ENCODE measurements around the gene MIER3. TPM values are rescaled to one million over a fixed set of nuclear protein-coding genes. Genes with fewer than 3 reads are reported as not detected.

The MIER3 gene
- polyA plus RNA-seq, 1 donor from 2014 or later: 51.8 TPM

GRCh38 chr5:56962286-56962685, 10.4 kb upstream of the MIER3 start:
- Histone ChIP-seq H3K9me3 (ENCODE audit: low read length) (no peaks in the 10 kb centered on the region), H3K4me3 (ENCODE audit: low read length) (no peak overlapping the region), H3K27ac (ENCODE audit: low read length) (no peak overlapping the region), H3K4me2 (ENCODE audit: low read length) (no peak overlapping the region), H3K9ac (ENCODE audit: low read length) (no peak overlapping the region), H3K27me3 (ENCODE audit: insufficient read depth, low read depth, low read length) (no peaks in the 10 kb centered on the region), H4K20me1 (ENCODE audit: insufficient read depth) (no peaks in the 10 kb centered on the region), H3F3A (ENCODE audit: insufficient read depth, low read length, poor library complexity, severe bottlenecking) (no peaks in the 10 kb centered on the region), H2AFZ (ENCODE audit: low read depth, low read length) (no peak overlapping the region), H3K79me2 (replicated peaks; ENCODE audit: insufficient read depth, low read length) (no peaks in the 10 kb centered on the region), H3K9me2 (ENCODE audit: insufficient read depth, low read length) (no peaks in the 10 kb centered on the region), H3K36me3 (ENCODE audit: insufficient read depth, low read length) (no peaks in the 10 kb centered on the region)
- TF ChIP-seq EZH2 (IDR thresholded peaks at IDR 0.05; ENCODE audit: borderline replicate concordance, insufficient read depth, low read length, poor library complexity, severe bottlenecking): no peak
- TF ChIP-seq POLR2AphosphoS5 (IDR thresholded peaks at IDR 0.05): no peak
- no peak for TF ChIP-seq EP300 (conservative IDR thresholded peaks at IDR 0.05; ENCODE audit: poor library complexity, severe bottlenecking)
- no peak for TF ChIP-seq MXI1 (conservative IDR thresholded peaks at IDR 0.05; ENCODE audit: poor library complexity, severe bottlenecking)
- TF ChIP-seq REST (IDR thresholded peaks at IDR 0.05; ENCODE audit: borderline replicate concordance): no peak
- no peak for TF ChIP-seq CTCF (IDR thresholded peaks at IDR 0.05; ENCODE audit: poor library complexity, severe bottlenecking)
- no peak for TF ChIP-seq RAD21 (conservative IDR thresholded peaks at IDR 0.05)
- TF ChIP-seq TAF1 (IDR thresholded peaks at IDR 0.05; ENCODE audit: low read depth): no peak
- TF ChIP-seq SMC3 (conservative IDR thresholded peaks at IDR 0.05; ENCODE audit: poor library complexity): no peak

- H3K27ac ChIP-seq (ENCODE audit: low read length): no peak overlapping the region
- no peak overlapping the region for H3K4me2 ChIP-seq (ENCODE audit: low read length)
- TF ChIP-seq EP300 (conservative IDR thresholded peaks at IDR 0.05; ENCODE audit: poor library complexity, severe bottlenecking) (no peak), EZH2 (IDR thresholded peaks at IDR 0.05; ENCODE audit: borderline replicate concordance, insufficient read depth, low read length, poor library complexity, severe bottlenecking) (no peak), MXI1 (conservative IDR thresholded peaks at IDR 0.05; ENCODE audit: poor library complexity, severe bottlenecking) (no peak), POLR2AphosphoS5 (IDR thresholded peaks at IDR 0.05) (no peak), CTCF (IDR thresholded peaks at IDR 0.05; ENCODE audit: poor library complexity, severe bottlenecking) (no peak), SMC3 (conservative IDR thresholded peaks at IDR 0.05; ENCODE audit: poor library complexity) (no peak), RAD21 (conservative IDR thresholded peaks at IDR 0.05) (no peak), TAF1 (IDR thresholded peaks at IDR 0.05; ENCODE audit: low read depth) (no peak), REST (IDR thresholded peaks at IDR 0.05; ENCODE audit: borderline replicate concordance) (no peak)
Measured at GRCh38 chr5:56961746-56962145, 9.8 kb upstream of the MIER3 start.

More at GRCh38 chr5:56961746-56962145, 9.8 kb upstream of the MIER3 start:
- H3F3A ChIP-seq (ENCODE audit: insufficient read depth, low read length, poor library complexity, severe bottlenecking): no peaks in the 10 kb centered on the region
- no peaks in the 10 kb centered on the region for H4K20me1 ChIP-seq (ENCODE audit: insufficient read depth)
- no peak overlapping the region for H3K4me3 ChIP-seq (ENCODE audit: low read length)
- H3K79me2 ChIP-seq (replicated peaks; ENCODE audit: insufficient read depth, low read length): no peaks in the 10 kb centered on the region
- no peaks in the 10 kb centered on the region for H3K36me3 ChIP-seq (ENCODE audit: insufficient read depth, low read length)
- no peaks in the 10 kb centered on the region for H3K9me2 ChIP-seq (ENCODE audit: insufficient read depth, low read length)
- H3K9me3 ChIP-seq (ENCODE audit: low read length): no peaks in the 10 kb centered on the region
- no peak overlapping the region for H2AFZ ChIP-seq (ENCODE audit: low read depth, low read length)
- no peak overlapping the region for H3K9ac ChIP-seq (ENCODE audit: low read length)
- H3K27me3 ChIP-seq (ENCODE audit: insufficient read depth, low read depth, low read length): no peaks in the 10 kb centered on the region
